Measurements from ENCODE around the gene SV2C.
"Not testable (repeated sequence)": the region's sequence is repeated elsewhere in the genome, so short reads cannot be mapped to it uniquely, and the experiment has no call there.

SV2C gene

GRCh38 chr5:76291305-76292077, 208.3 kb downstream of the SV2C start:
- no peak for DNase-seq (ENCODE audit: low read depth)
- no peak for TF ChIP-seq CTCF (IDR thresholded peaks at IDR 0.05; ENCODE audit: control insufficient read depth, insufficient read depth, low read depth, low read length, missing control alignments)
- H3K4me3 ChIP-seq (ENCODE audit: control insufficient read depth, low read depth, low read length): no peak overlapping the region

DNA sequence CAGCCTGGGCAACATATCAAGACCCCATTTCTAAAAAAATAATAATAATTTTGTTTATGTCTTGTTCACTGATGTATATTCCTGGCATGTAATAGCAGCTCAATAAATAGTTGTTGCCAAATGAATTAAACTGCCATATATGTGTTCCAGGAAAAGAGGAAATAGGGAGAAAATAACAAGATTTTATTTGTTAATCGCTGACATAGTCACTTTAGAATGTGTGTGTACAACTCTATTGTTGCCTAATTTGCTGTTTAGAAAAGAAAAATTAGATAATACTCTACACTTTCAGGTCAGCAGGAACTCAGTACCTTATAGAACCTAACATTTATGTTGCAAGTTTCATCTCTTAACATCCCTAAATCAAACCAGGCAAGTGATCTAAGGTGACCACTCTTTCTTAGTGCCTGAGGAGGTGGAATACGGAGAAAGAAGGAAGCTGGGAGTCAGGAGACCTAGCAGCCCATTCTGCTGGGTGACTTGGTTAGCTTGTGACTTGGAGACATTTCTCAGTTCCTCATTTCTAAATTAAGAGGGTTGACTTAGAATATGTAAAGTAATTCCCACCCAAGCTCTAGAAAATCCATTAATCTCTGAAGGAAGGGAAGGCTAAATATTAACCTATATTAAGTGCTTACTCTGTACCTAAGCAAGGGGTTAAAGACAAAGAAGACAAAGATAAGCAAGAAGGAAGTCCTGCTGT, 209.6 kb downstream of the SV2C start:
- no peak for TF ChIP-seq CTCF (IDR thresholded peaks at IDR 0.05; ENCODE audit: control insufficient read depth, insufficient read depth, low read depth, low read length, missing control alignments)
- H3K4me3 ChIP-seq (ENCODE audit: control insufficient read depth, low read depth, low read length): no peak overlapping the region
- DNase-seq (ENCODE audit: low read depth): no peak

- H3K4me3 ChIP-seq (ENCODE audit: control insufficient read depth, low read depth, low read length): no peak overlapping the region
- DNase-seq (ENCODE audit: low read depth): no peak
- TF ChIP-seq CTCF (IDR thresholded peaks at IDR 0.05; ENCODE audit: control insufficient read depth, insufficient read depth, low read depth, low read length, missing control alignments): no peak
Observed at GRCh38 chr5:76294573-76294972, 211.4 kb downstream of the SV2C start.

- TF ChIP-seq CTCF (IDR thresholded peaks at IDR 0.05; ENCODE audit: control insufficient read depth, insufficient read depth, low read depth, low read length, missing control alignments): no peak
- DNase-seq (ENCODE audit: low read depth): no peak
- H3K4me3 ChIP-seq (ENCODE audit: control insufficient read depth, low read depth, low read length): no peak overlapping the region
Observed at GRCh38 chr5:76298852-76299251, 215.7 kb downstream of the SV2C start.

DNA sequence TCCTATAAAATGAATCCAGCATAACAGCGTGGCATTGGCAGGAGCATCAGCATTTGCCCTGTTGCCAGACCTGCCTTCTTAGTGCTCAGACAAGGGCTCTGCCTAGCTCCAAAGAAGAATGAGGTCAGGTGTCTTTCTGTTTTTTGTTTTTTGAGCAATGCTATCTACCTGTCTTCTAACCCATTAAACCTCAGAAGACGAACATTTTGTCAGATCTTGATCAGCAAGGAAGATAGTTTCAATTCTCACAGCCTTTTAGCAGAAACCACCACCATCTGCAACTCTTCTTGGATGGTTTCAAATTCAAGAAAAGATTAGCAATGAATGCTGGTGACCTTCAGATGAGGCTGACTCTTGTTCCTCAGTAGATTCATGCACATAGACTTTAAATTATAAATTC, 216.4 kb downstream of the SV2C start:
- DNase-seq (ENCODE audit: low read depth): no peak
- no peak overlapping the region for H3K4me3 ChIP-seq (ENCODE audit: control insufficient read depth, low read depth, low read length)
- TF ChIP-seq CTCF (IDR thresholded peaks at IDR 0.05; ENCODE audit: control insufficient read depth, insufficient read depth, low read depth, low read length, missing control alignments): no peak

DNA sequence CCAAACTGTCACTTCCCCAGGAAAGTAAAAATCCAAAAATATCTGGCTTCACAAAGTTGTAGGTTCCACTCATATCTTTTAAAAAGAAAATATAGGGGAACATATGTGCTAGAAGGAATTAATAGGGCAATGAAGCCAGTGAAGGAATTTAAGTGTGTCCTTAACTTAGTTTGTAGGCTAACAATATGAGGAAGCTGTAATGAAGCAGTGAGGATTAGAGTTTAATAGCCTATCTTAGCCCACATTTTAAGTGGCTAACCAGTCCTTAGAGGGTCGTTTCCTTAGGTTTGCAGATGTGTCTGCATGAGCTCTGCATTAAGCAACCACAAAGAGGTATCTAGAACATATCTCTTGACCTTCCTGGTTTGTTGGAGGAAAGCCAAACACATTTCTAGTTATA, 218.7 kb downstream of the SV2C start:
- not testable (repeated sequence) for H3K4me3 ChIP-seq (ENCODE audit: control insufficient read depth, low read depth, low read length); DNase-seq (ENCODE audit: low read depth)

GRCh38 chr5:76302661-76303060, 219.5 kb downstream of the SV2C start:
- not testable (repeated sequence) for DNase-seq (ENCODE audit: low read depth); H3K4me3 ChIP-seq (ENCODE audit: control insufficient read depth, low read depth, low read length)
